Activated naive CD4-positive, alpha-beta T cell treated with anti-CD3 and anti-CD28 coated beads for 36 hours (primary cell): ENCODE results near the gene NUPR1. TPM values are rescaled to one million over a fixed set of nuclear protein-coding genes. Genes with fewer than 3 reads are reported as not detected.
"Not testable (repeated sequence)": the region's sequence is repeated elsewhere in the genome, so short reads cannot be mapped to it uniquely, and the experiment has no call there.

Experiments used
- CTCF ChIA-PET: fragments of 350-600 bp; sonication (Branson Sonifier 250); formaldehyde crosslinking; loops from one replicate; lab custom pipeline; 2021; ENCODE audit warnings: antibody characterized with exemption; lab: Charles Lee
- DNase-seq: peaks from one replicate; pipeline ENCODE4 v3.0.0-alpha.2; 2020
- H3K27ac Mint-ChIP-seq: one replicate; pipeline ENCODE4 v1.8.0; 2021; ENCODE audit warnings: mild to moderate bottlenecking, mixed read lengths
- H3K27me3 Mint-ChIP-seq: one replicate; pipeline ENCODE4 v1.8.0; 2021; ENCODE audit warnings: low read depth, mixed read lengths
- H3K36me3 Mint-ChIP-seq: one replicate; pipeline ENCODE4 v1.8.0; 2021; ENCODE audit warnings: low read depth, mixed read lengths
- H3K4me1 Mint-ChIP-seq: one replicate; pipeline ENCODE4 v1.8.0; 2021; ENCODE audit warnings: low read depth, mixed read lengths
- H3K4me3 Mint-ChIP-seq: one replicate; pipeline ENCODE4 v1.8.0; 2021; ENCODE audit warnings: mild to moderate bottlenecking, moderate library complexity, mixed read lengths
- H3K9me3 Mint-ChIP-seq: one replicate; pipeline ENCODE4 v1.8.0; 2021; ENCODE audit warnings: mixed read lengths
- intact Hi-C: fragments of 100-400 bp; cut with micrococcal nuclease; formaldehyde crosslinking; loops from one replicate; pipeline ENCODE4 v1.15.1; 2023
- total RNA-seq, 2 experiments: library from RNA; stranded (reverse); gene quantifications; one replicate each; pipeline ENCODE4 v1.2.3, GENCODE V29; 2021

NUPR1 gene
- total RNA-seq, 2 experiments from 2014 or later: not detected

- Mint-ChIP-seq H3K4me1 (no peaks in the 10 kb centered on the region), H3K9me3 (no peaks in the 10 kb centered on the region), H3K27me3 (no peaks in the 10 kb centered on the region), H3K27ac (no peak overlapping the region), H3K36me3 (no peaks in the 10 kb centered on the region), H3K4me3 (no peak overlapping the region)
- intact Hi-C loops: no loop called here
- no peak for DNase-seq
- CTCF ChIA-PET: interaction anchor here (1.2 kb wide), 1 partner anchor 237 kb away, joined by 3 read pairs; no protein-coding TSS in a partner anchor
Measured at GRCh38 chr16:28514246-28514645, 24.5 kb downstream of the NUPR1 start.

GRCh38 chr16:28513484-28514181 is 25.1 kb downstream of the NUPR1 start:
- H3K4me1 Mint-ChIP-seq: no peaks in the 10 kb centered on the region
- intact Hi-C loops: no loop called here
- no peaks in the 10 kb centered on the region for H3K36me3 Mint-ChIP-seq
- DNase-seq: no peak
- no peak overlapping the region for H3K27ac Mint-ChIP-seq
- CTCF ChIA-PET: interaction anchor here (0.6 to 1.2 kb wide), 2 partner anchors 15 to 236 kb away, joined by 3 read pairs; no protein-coding TSS in a partner anchor
- no peaks in the 10 kb centered on the region for H3K27me3 Mint-ChIP-seq
- H3K4me3 Mint-ChIP-seq: no peak overlapping the region
- H3K9me3 Mint-ChIP-seq: no peaks in the 10 kb centered on the region

- intact Hi-C loops: no loop called here
- CTCF ChIA-PET: no interaction called here
- Mint-ChIP-seq H3K4me1 (peaks cover 14% of the 10 kb centered on the region), H3K4me3 (no peak overlapping the region), H3K36me3 (no peaks in the 10 kb centered on the region), H3K9me3 (no peaks in the 10 kb centered on the region), H3K27me3 (no peaks in the 10 kb centered on the region), H3K27ac (no peak overlapping the region)
- DNase-seq: no peak
Measured at GRCh38 chr16:28511801-28512789, 26.7 kb downstream of the NUPR1 start.

GRCh38 chr16:28511031-28511430 is 27.7 kb downstream of the NUPR1 start:
- Mint-ChIP-seq H3K36me3 (no peaks in the 10 kb centered on the region), H3K4me3 (no peak overlapping the region), H3K27me3 (no peaks in the 10 kb centered on the region), H3K9me3 (no peaks in the 10 kb centered on the region), H3K27ac (no peak overlapping the region), H3K4me1 (peaks cover 17% of the 10 kb centered on the region)
- intact Hi-C loops: no loop called here
- DNase-seq: no peak
- CTCF ChIA-PET: no interaction called here

- no peak overlapping the region for H3K4me3 Mint-ChIP-seq
- no peak for DNase-seq
- CTCF ChIA-PET: no interaction called here
- intact Hi-C loops: no loop called here
- H3K9me3 Mint-ChIP-seq: no peaks in the 10 kb centered on the region
- H3K36me3 Mint-ChIP-seq: no peaks in the 10 kb centered on the region
- no peaks in the 10 kb centered on the region for H3K27me3 Mint-ChIP-seq
- H3K27ac Mint-ChIP-seq: no peak overlapping the region
- peaks cover 17% of the 10 kb centered on the region for H3K4me1 Mint-ChIP-seq
Measured at GRCh38 chr16:28505489-28506137, 33.2 kb downstream of the NUPR1 start.

GRCh38 chr16:28504707-28505404 is 33.9 kb downstream of the NUPR1 start:
- CTCF ChIA-PET: no interaction called here
- no peak for DNase-seq
- H3K27ac Mint-ChIP-seq: no peak overlapping the region
- intact Hi-C loops: no loop called here
- H3K4me3 Mint-ChIP-seq: no peak overlapping the region
- H3K9me3 Mint-ChIP-seq: no peaks in the 10 kb centered on the region
- no peaks in the 10 kb centered on the region for H3K36me3 Mint-ChIP-seq
- H3K4me1 Mint-ChIP-seq: peaks cover 17% of the 10 kb centered on the region
- H3K27me3 Mint-ChIP-seq: no peaks in the 10 kb centered on the region

GRCh38 chr16:28503470-28504259 is 35.1 kb downstream of the NUPR1 start:
- Mint-ChIP-seq H3K27ac (no peak overlapping the region), H3K4me1 (peaks cover 17% of the 10 kb centered on the region), H3K9me3 (no peaks in the 10 kb centered on the region), H3K36me3 (no peaks in the 10 kb centered on the region), H3K4me3 (no peak overlapping the region), H3K27me3 (no peaks in the 10 kb centered on the region)
- intact Hi-C loops: no loop called here
- CTCF ChIA-PET: interaction anchor here (0.6 kb wide), 1 partner anchor 369 kb away, joined by 3 read pairs; no protein-coding TSS in a partner anchor
- no peak for DNase-seq

- Mint-ChIP-seq H3K9me3 (no peaks in the 10 kb centered on the region), H3K27me3 (no peaks in the 10 kb centered on the region), H3K4me1 (peaks cover 5% of the 10 kb centered on the region), H3K36me3 (no peaks in the 10 kb centered on the region), H3K4me3 (no peak overlapping the region), H3K27ac (no peak overlapping the region)
- CTCF ChIA-PET: interaction anchor here (0.6 kb wide), 1 partner anchor 115 kb away, joined by 3 read pairs; no protein-coding TSS in a partner anchor
- intact Hi-C loops: no loop called here
- DNase-seq: no peak
Measured at GRCh38 chr16:28502290-28502689, 36.5 kb downstream of the NUPR1 start.

- no peak for DNase-seq
- H3K36me3 Mint-ChIP-seq: no peaks in the 10 kb centered on the region
- H3K4me1 Mint-ChIP-seq: peaks cover 4% of the 10 kb centered on the region
- no peak overlapping the region for H3K4me3 Mint-ChIP-seq
- intact Hi-C loops: no loop called here
- no peaks in the 10 kb centered on the region for H3K27me3 Mint-ChIP-seq
- no peaks in the 10 kb centered on the region for H3K9me3 Mint-ChIP-seq
- no peak overlapping the region for H3K27ac Mint-ChIP-seq
- CTCF ChIA-PET: interaction anchor here (0.6 kb wide), 1 partner anchor 10 kb away, joined by 4 read pairs; the partner anchor contains the start of gene CLN3
Measured at GRCh38 chr16:28501258-28502232, 37.2 kb downstream of the NUPR1 start.

GRCh38 chr16:28500476-28501180 is 38.1 kb downstream of the NUPR1 start:
- DNase-seq, H3K27ac Mint-ChIP-seq, H3K36me3 Mint-ChIP-seq, H3K27me3 Mint-ChIP-seq, H3K4me1 Mint-ChIP-seq, H3K4me3 Mint-ChIP-seq, intact Hi-C loops, CTCF ChIA-PET, H3K9me3 Mint-ChIP-seq: not testable (repeated sequence)
